Measurements from ENCODE around the gene CCDC40.

The CCDC40 gene

DNA sequence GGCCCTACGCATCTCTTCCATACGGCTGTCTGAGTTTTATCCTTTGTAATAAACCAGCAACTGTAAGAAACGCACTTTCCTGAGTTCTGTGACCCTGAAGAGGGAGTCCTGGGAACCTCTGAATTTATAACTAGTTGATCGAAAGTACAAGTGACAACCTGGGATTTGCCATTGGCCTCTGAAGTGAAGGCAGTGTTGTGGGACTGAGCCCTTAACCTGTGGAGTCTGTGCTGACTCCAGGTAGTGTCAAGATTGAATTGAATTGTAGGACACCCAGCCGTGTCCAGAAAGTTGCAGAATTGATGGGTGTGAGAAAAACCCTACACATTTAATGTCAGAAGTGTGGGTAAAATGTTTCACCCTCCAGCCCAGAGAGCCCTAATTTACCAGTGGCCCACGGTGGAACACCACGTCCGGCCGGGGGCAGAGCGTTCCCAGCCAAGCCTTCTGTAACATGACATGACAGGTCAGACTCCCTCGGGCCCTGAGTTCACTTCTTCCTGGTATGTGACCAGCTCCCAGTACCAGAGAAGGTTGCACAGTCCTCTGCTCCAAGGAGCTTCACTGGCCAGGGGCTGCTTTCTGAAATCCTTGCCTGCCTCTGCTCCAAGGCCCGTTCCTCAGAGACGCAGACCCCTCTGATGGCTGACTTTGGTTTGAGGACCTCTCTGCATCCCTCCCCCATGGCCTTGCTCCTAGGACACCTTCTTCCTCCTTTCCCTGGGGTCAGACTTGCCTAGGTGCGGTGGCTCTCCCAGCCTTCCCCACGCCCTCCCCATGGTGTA, 66.4 kb downstream of the CCDC40 start:
- Mint-ChIP-seq H3K27me3 (no peaks in the 10 kb centered on the region), H3K4me3 (peak overlapping the region; percentile 87), H3K4me1 (peaks cover 34% of the 10 kb centered on the region), H3K9me3 (no peaks in the 10 kb centered on the region), H3K27ac (peak overlapping the region; percentile 18), H3K36me3 (ENCODE audit: low read depth) (no peaks in the 10 kb centered on the region)
- DNase-seq: no peak
- ATAC-seq: no peak

DNA sequence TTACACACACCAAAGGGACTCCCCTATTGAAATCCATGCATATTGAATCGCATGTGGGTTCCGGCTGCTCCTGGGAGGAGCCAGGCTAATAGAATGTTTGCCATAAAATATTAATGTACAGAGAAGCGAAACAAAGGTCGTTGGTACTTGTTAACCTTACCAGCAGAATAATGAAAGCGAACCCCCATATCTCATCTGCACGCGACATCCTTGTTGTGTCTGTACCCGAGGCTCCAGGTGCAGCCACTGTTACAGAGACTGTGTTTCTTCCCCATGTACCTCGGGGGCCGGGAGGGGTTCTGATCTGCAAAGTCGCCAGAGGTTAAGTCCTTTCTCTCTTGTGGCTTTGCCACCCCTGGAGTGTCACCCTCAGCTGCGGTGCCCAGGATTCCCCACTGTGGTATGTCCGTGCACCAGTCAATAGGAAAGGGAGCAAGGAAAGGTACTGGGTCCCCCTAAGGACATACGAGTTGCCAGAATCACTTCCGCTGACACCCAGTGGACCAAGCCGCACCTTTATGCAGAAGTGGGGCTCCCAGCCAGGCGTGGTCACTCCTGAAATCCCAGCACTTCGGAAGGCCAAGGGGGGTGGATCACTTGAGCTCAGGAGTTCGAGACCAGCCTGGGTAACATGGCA, 67.1 kb downstream of the CCDC40 start:
- ATAC-seq (no peak), DNase-seq (no peak)
- H3K4me1 Mint-ChIP-seq: peaks cover 34% of the 10 kb centered on the region
- peak overlapping the region; percentile 50 for H3K4me3 Mint-ChIP-seq
- H3K27ac Mint-ChIP-seq: peak overlapping the region; percentile 18
- H3K9me3 Mint-ChIP-seq: no peaks in the 10 kb centered on the region
- H3K27me3 Mint-ChIP-seq: no peaks in the 10 kb centered on the region
- no peaks in the 10 kb centered on the region for H3K36me3 Mint-ChIP-seq (ENCODE audit: low read depth)

DNA sequence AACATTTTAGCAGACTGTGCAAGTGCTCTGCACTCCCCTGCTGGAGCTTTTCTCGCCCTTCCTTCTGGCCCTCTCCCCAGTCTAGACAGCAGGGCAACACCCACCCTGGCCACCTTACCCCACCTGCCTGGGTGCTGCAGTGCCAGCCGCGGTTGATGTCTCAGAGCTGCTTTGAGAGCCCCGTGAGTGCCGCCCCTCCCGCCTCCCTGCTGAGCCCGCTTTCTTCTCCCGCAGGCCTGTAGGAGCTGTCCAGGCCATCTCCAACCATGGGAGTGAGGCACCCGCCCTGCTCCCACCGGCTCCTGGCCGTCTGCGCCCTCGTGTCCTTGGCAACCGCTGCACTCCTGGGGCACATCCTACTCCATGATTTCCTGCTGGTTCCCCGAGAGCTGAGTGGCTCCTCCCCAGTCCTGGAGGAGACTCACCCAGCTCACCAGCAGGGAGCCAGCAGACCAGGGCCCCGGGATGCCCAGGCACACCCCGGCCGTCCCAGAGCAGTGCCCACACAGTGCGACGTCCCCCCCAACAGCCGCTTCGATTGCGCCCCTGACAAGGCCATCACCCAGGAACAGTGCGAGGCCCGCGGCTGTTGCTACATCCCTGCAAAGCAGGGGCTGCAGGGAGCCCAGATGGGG, 68.0 kb downstream of the CCDC40 start:
- Mint-ChIP-seq H3K36me3 (ENCODE audit: low read depth) (no peaks in the 10 kb centered on the region), H3K27ac (no peak overlapping the region), H3K27me3 (no peaks in the 10 kb centered on the region), H3K4me1 (peaks cover 33% of the 10 kb centered on the region), H3K4me3 (no peak overlapping the region), H3K9me3 (no peaks in the 10 kb centered on the region)
- ATAC-seq (no peak), DNase-seq (no peak)

GRCh38 chr17:80104956-80105375, 68.5 kb downstream of the CCDC40 start:
- Mint-ChIP-seq H3K36me3 (ENCODE audit: low read depth) (no peaks in the 10 kb centered on the region), H3K4me1 (peaks cover 27% of the 10 kb centered on the region), H3K27me3 (no peaks in the 10 kb centered on the region), H3K4me3 (no peak overlapping the region), H3K9me3 (no peaks in the 10 kb centered on the region), H3K27ac (no peak overlapping the region)
- ATAC-seq: no peak
- DNase-seq: no peak

GRCh38 chr17:80105762-80106161, 69.3 kb downstream of the CCDC40 start:
- no peaks in the 10 kb centered on the region for H3K9me3 Mint-ChIP-seq
- peaks cover 19% of the 10 kb centered on the region for H3K4me1 Mint-ChIP-seq
- no peak overlapping the region for H3K4me3 Mint-ChIP-seq
- ATAC-seq (no peak), DNase-seq (no peak)
- H3K27ac Mint-ChIP-seq: no peak overlapping the region
- H3K27me3 Mint-ChIP-seq: no peaks in the 10 kb centered on the region
- no peaks in the 10 kb centered on the region for H3K36me3 Mint-ChIP-seq (ENCODE audit: low read depth)

GRCh38 chr17:80106176-80106575, 69.7 kb downstream of the CCDC40 start:
- H3K36me3 Mint-ChIP-seq (ENCODE audit: low read depth): no peaks in the 10 kb centered on the region
- ATAC-seq (no peak), DNase-seq (no peak)
- no peaks in the 10 kb centered on the region for H3K9me3 Mint-ChIP-seq
- H3K4me3 Mint-ChIP-seq: no peak overlapping the region
- H3K4me1 Mint-ChIP-seq: peaks cover 17% of the 10 kb centered on the region
- no peaks in the 10 kb centered on the region for H3K27me3 Mint-ChIP-seq
- no peak overlapping the region for H3K27ac Mint-ChIP-seq

GRCh38 chr17:80106751-80107150, 70.3 kb downstream of the CCDC40 start:
- ATAC-seq (no peak), DNase-seq (no peak)
- H3K9me3 Mint-ChIP-seq: no peaks in the 10 kb centered on the region
- no peaks in the 10 kb centered on the region for H3K27me3 Mint-ChIP-seq
- peaks cover 16% of the 10 kb centered on the region for H3K4me1 Mint-ChIP-seq
- H3K4me3 Mint-ChIP-seq: no peak overlapping the region
- H3K27ac Mint-ChIP-seq: no peak overlapping the region
- no peaks in the 10 kb centered on the region for H3K36me3 Mint-ChIP-seq (ENCODE audit: low read depth)

GRCh38 chr17:80107231-80108021, 71.0 kb downstream of the CCDC40 start:
- H3K4me1 Mint-ChIP-seq: peaks cover 9% of the 10 kb centered on the region
- ATAC-seq (no peak), DNase-seq (no peak)
- no peaks in the 10 kb centered on the region for H3K27me3 Mint-ChIP-seq
- H3K9me3 Mint-ChIP-seq: no peaks in the 10 kb centered on the region
- no peaks in the 10 kb centered on the region for H3K36me3 Mint-ChIP-seq (ENCODE audit: low read depth)
- no peak overlapping the region for H3K4me3 Mint-ChIP-seq
- H3K27ac Mint-ChIP-seq: no peak overlapping the region

DNA sequence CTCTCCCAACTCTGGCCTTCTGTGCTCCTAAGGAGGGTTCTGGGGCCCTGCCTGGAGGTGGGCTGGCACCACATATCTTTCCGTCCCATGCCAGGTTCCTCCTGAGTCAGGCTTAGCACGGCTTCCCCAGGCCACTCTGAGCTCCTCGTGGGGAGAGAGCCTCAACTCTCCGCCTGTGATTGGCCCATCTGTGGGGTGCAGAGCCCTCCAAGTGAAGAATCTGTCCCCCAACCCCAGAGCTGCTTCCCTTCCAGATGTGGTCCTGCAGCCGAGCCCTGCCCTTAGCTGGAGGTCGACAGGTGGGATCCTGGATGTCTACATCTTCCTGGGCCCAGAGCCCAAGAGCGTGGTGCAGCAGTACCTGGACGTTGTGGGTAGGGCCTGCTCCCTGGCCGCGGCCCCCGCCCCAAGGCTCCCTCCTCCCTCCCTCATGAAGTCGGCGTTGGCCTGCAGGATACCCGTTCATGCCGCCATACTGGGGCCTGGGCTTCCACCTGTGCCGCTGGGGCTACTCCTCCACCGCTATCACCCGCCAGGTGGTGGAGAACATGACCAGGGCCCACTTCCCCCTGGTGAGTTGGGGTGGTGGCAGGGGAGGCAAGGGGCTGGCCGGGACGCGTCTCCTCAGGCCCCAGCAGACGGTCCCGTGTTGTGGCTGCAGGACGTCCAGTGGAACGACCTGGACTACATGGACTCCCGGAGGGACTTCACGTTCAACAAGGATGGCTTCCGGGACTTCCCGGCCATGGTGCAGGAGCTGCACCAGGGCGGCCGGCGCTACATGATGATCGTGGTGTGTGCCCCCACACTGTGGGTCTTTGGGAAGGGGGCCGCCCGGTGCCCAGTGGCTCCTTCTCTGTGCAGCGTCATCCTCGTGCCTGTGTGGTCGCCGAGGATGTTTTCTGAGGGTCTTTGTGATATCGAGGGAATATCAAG, 71.9 kb downstream of the CCDC40 start:
- no peaks in the 10 kb centered on the region for H3K9me3 Mint-ChIP-seq
- no peak overlapping the region for H3K4me3 Mint-ChIP-seq
- no peak overlapping the region for H3K27ac Mint-ChIP-seq
- peaks cover 2% of the 10 kb centered on the region for H3K4me1 Mint-ChIP-seq
- DNase-seq (no peak), ATAC-seq (no peak)
- H3K27me3 Mint-ChIP-seq: no peaks in the 10 kb centered on the region
- H3K36me3 Mint-ChIP-seq (ENCODE audit: low read depth): no peaks in the 10 kb centered on the region

GRCh38 chr17:80109066-80109660, 72.7 kb downstream of the CCDC40 start:
- Mint-ChIP-seq H3K9me3 (no peaks in the 10 kb centered on the region), H3K27ac (no peak overlapping the region), H3K27me3 (no peaks in the 10 kb centered on the region), H3K4me3 (no peak overlapping the region), H3K36me3 (ENCODE audit: low read depth) (no peaks in the 10 kb centered on the region), H3K4me1 (no peaks in the 10 kb centered on the region)
- DNase-seq (no peak), ATAC-seq (no peak)

DNA sequence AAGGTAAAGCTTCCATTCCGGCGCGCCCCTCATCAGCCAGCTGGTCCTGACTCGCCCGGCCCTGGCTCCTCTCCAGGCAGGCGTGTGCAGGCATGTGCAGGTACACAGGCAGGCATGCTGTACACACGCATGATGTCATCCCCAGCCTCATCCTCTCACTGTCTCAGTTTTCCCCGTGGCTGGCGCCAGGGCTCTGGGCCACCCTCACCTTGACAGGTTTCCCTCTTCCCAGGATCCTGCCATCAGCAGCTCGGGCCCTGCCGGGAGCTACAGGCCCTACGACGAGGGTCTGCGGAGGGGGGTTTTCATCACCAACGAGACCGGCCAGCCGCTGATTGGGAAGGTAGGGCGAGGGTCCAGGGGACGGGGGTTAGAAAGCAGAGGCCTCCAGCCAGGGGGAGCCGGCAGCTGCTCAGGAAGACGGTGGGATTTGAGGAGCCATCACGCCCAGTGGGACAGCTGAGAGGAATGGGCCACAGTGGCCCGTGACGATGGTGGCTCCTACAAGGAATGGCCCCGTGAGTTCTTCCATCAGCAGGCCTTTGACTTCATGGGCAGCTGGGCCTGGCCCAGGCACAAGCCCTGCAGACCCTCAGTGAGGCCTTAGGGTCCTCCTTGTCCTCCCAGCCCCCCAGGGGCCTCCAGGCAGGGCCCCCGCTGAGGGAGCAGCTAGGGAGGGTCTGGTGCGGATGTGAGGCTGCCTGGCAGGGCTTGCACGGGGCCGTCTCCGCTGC, 73.4 kb downstream of the CCDC40 start:
- H3K4me3 Mint-ChIP-seq: no peak overlapping the region
- H3K27ac Mint-ChIP-seq: no peak overlapping the region
- H3K27me3 Mint-ChIP-seq: no peaks in the 10 kb centered on the region
- no peaks in the 10 kb centered on the region for H3K4me1 Mint-ChIP-seq
- DNase-seq (no peak), ATAC-seq (no peak)
- H3K36me3 Mint-ChIP-seq (ENCODE audit: low read depth): no peaks in the 10 kb centered on the region
- no peaks in the 10 kb centered on the region for H3K9me3 Mint-ChIP-seq

DNA sequence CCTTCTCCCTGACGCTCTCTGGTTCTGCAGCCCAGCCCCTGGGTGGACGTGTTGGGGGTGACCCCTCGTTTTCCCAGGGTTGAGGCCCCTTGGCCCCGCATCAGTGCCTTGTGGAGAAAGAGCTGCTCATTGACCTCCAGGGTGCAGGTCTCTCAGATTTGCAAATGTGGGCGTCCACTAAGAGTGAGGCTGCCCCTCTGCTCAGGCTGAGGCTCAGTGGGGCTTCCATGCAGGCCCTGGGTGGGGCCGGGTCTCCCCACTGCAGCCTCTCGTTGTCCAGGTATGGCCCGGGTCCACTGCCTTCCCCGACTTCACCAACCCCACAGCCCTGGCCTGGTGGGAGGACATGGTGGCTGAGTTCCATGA, 74.0 kb downstream of the CCDC40 start:
- no peak for DNase-seq
- no peak for ATAC-seq
- no peak overlapping the region for H3K27ac Mint-ChIP-seq

More for the DNA sequence above, 74.0 kb downstream of the CCDC40 start:
- no peaks in the 10 kb centered on the region for H3K36me3 Mint-ChIP-seq (ENCODE audit: low read depth)
- no peaks in the 10 kb centered on the region for H3K27me3 Mint-ChIP-seq
- no peaks in the 10 kb centered on the region for H3K4me1 Mint-ChIP-seq
- no peak overlapping the region for H3K4me3 Mint-ChIP-seq
- H3K9me3 Mint-ChIP-seq: no peaks in the 10 kb centered on the region

Measured in activated naive CD8-positive, alpha-beta T cell treated with anti-CD3 and anti-CD28 coated beads, Interleukin-2, amount 50 U/mL, for 24 hours (primary cell).